HCT116 (cell line): Measurements from ENCODE around the gene ADGRL3. TPM values are rescaled to one million over a fixed set of nuclear protein-coding genes. Genes with fewer than 3 reads are reported as not detected.

ENCODE experiments used
- ATAC-seq: fragments of 200-7000 bp; cut with Tn5 transposase; 2 replicates; pipeline ENCODE4 v1.9.1; 2020; ENCODE audit warnings: mild to moderate bottlenecking, moderate library complexity
- BruUV-seq: library from RNA; stranded (reverse); fragments of 400-500 nt; replicated peaks from 2 replicates; lab custom pipeline; 2021; lab: Mats Ljungman, UMichigan
- CTCF ChIA-PET: fragments of 300-600 bp; sonication (Branson Sonifier 250); formaldehyde crosslinking; loops from one replicate; lab custom pipeline; 2021; ENCODE audit warnings: antibody characterized with exemption; lab: Charles Lee
- POLR2A ChIA-PET: fragments of 300-600, 350-600 bp; sonication (Branson Sonifier 250); formaldehyde crosslinking; loops from one replicate; lab custom pipeline; 2021; ENCODE audit warnings: antibody characterized with exemption; lab: Charles Lee
- RAD21 ChIA-PET, 2 experiments: fragments of 300-600 bp; sonication (Branson Sonifier 250); formaldehyde crosslinking; loops; one replicate each; lab custom pipeline; 2023; ENCODE audit warnings: low total read pairs in 2 of 2; ENCODE audit not compliant: uncharacterized antibody in 2 of 2, unreplicated experiment in 2 of 2, low non-redundant PET in 1 of 2; lab: Charles Lee
- DNase-seq: peaks from one replicate; pipeline ENCODE4 v3.0.0-alpha.2; 2010; ENCODE audit warnings: low read depth, low spot score
- H2AFZ ChIP-seq: fragments of 200-600 bp; shearing (Covaris generic), sonication (generic); 2 replicates; pipeline ENCODE4 v1.6.1; 2017; ENCODE audit warnings: low read depth, mixed run types, mixed read lengths, antibody characterized with exemption, low read length; ENCODE audit not compliant: poor library complexity, severe bottlenecking
- H3K27ac ChIP-seq: 2 replicates; pipeline ENCODE4 v1.5.1; 2012; ENCODE audit warnings: low read depth, low read length
- H3K27me3 ChIP-seq: fragments of 200-600 bp; sonication (generic); 2 replicates; pipeline ENCODE4 v1.6.1; 2016; ENCODE audit warnings: mixed run types, low read length, mixed read lengths; ENCODE audit not compliant: insufficient read depth
- H3K36me3 ChIP-seq, 2 experiments: fragments of 200-500 bp in 1 of 2; fragments of 200-600 bp in 1 of 2; sonication (Bioruptor generic) in 1 of 2; sonication (generic) in 1 of 2; 2 replicates each; pipeline versions ENCODE4 v1.5.1 to v1.6.1; 2014 to 2016; ENCODE audit warnings: low read length in 2 of 2, inconsistent platforms in 1 of 2, mixed read lengths in 1 of 2, mixed run types in 1 of 2; ENCODE audit not compliant: insufficient read depth in 2 of 2, control insufficient read depth in 1 of 2
- H3K4me1 ChIP-seq, 2 experiments: fragments of 200-600 bp in 1 of 2; sonication (generic) in 1 of 2; 2 replicates each; pipeline versions ENCODE4 v1.5.1 to v1.6.1; 2012 to 2017; ENCODE audit warnings: low read length in 2 of 2, inconsistent platforms in 1 of 2, mild to moderate bottlenecking in 1 of 2, mixed read lengths in 1 of 2, mixed run types in 1 of 2, moderate library complexity in 1 of 2; ENCODE audit not compliant: insufficient read depth in 2 of 2, control insufficient read depth in 1 of 2
- H3K4me2 ChIP-seq: fragments of 200-600 bp; sonication (generic); 2 replicates; pipeline ENCODE4 v1.6.1; 2017; ENCODE audit warnings: mixed run types, low read length, mixed read lengths
- H3K4me3 ChIP-seq, 2 experiments: fragments of 200-600 bp in 1 of 2; sonication (generic) in 1 of 2; replicated peaks in 1 of 2; 2 replicates each; pipeline ENCODE4 v1.5.1; 2011 to 2016; ENCODE audit warnings: low read length in 2 of 2, control low read depth in 1 of 2, low read depth in 1 of 2, mild to moderate bottlenecking in 1 of 2, mixed read lengths in 1 of 2, mixed run types in 1 of 2
- H3K79me2 ChIP-seq: fragments of 200-600 bp; sonication (generic); 2 replicates; pipeline ENCODE4 v1.6.1; 2017; ENCODE audit warnings: mild to moderate bottlenecking, mixed run types, low read length, moderate library complexity, mixed read lengths; ENCODE audit not compliant: insufficient read depth
- H3K9ac ChIP-seq: fragments of 200-600 bp; sonication (generic); 2 replicates; pipeline ENCODE4 v1.6.1; 2016; ENCODE audit warnings: low read length, mixed read lengths
- H3K9me2 ChIP-seq: fragments of 200-600 bp; sonication (generic), shearing (Covaris generic); 2 replicates; pipeline ENCODE4 v1.6.1; 2017; ENCODE audit warnings: mixed run types, mild to moderate bottlenecking, moderate library complexity; ENCODE audit not compliant: insufficient read depth
- H3K9me3 ChIP-seq, 2 experiments: fragments of 200-500 bp in 1 of 2; fragments of 200-600 bp in 1 of 2; sonication (Bioruptor generic) in 1 of 2; sonication (generic) in 1 of 2; 2 replicates each; pipeline ENCODE4 v1.6.1; 2014 to 2017; ENCODE audit warnings: low read length in 2 of 2, mixed read lengths in 2 of 2, inconsistent platforms in 1 of 2, low read depth in 1 of 2, mild to moderate bottlenecking in 1 of 2, mixed run types in 1 of 2, moderate library complexity in 1 of 2; ENCODE audit not compliant: control insufficient read depth in 1 of 2, insufficient read depth in 1 of 2
- H4K20me1 ChIP-seq: fragments of 200-600 bp; sonication (generic), shearing (Covaris generic); 2 replicates; pipeline ENCODE4 v1.6.1; 2017; ENCODE audit warnings: mixed run types, mild to moderate bottlenecking, moderate library complexity; ENCODE audit not compliant: insufficient read depth
- CBX3 ChIP-seq: IDR thresholded peaks from 2 replicates; pipeline ENCODE4 v1.6.1; 2012; ENCODE audit warnings: low read depth
- ELF1 ChIP-seq: IDR thresholded peaks from 2 replicates; pipeline ENCODE4 v1.6.1; 2012; ENCODE audit warnings: low read depth, borderline replicate concordance
- JUND ChIP-seq: IDR thresholded peaks from 2 replicates; pipeline ENCODE4 v1.6.1; 2012
- MAX ChIP-seq: IDR thresholded peaks from 2 replicates; pipeline ENCODE4 v1.6.1; 2012
- POLR2A ChIP-seq: IDR thresholded peaks from 2 replicates; pipeline ENCODE4 v1.7.0; 2011; ENCODE audit warnings: borderline replicate concordance; ENCODE audit not compliant: insufficient read depth, insufficient read length; ENCODE audit errors: extremely low read depth
- RAD21 ChIP-seq: IDR thresholded peaks from 2 replicates; pipeline ENCODE4 v1.6.1; 2012; ENCODE audit warnings: low read depth, mild to moderate bottlenecking
- SP1 ChIP-seq: IDR thresholded peaks from 2 replicates; pipeline ENCODE4 v1.6.1; 2012; ENCODE audit warnings: low read depth
- intact Hi-C: fragments of 100-400 bp; cut with micrococcal nuclease; formaldehyde crosslinking; loops from 2 replicates; pipeline ENCODE4 v1.10.0; 2022
- total RNA-seq: library from RNA; stranded (reverse); gene quantifications from one replicate; pipeline ENCODE4 v1.2.1, GENCODE V29; 2021; ENCODE audit not compliant: unreplicated experiment

The ADGRL3 gene
- total RNA-seq, 1 experiment from 2014 or later, result not detected

GRCh38 chr4:61996943-61997342 lies 796.8 kb downstream of the ADGRL3 start:
- CTCF ChIA-PET, result no interaction called here
- no peaks in the 10 kb centered on the region for H3K27me3 ChIP-seq
- RAD21 ChIA-PET, result no interaction called here
- H3K27ac ChIP-seq, result no peak overlapping the region
- POLR2A ChIA-PET, result no interaction called here
- H3K9ac ChIP-seq, result no peak overlapping the region
- BruUV-seq, result no TSS peak
- H3K4me1 ChIP-seq, result no peaks in the 10 kb centered on the region
- TF ChIP-seq CBX3 (no peak), POLR2A (no peak), RAD21 (no peak)
- H3K36me3 ChIP-seq, result no peaks in the 10 kb centered on the region
- intact Hi-C loops, result no loop called here
- no peak overlapping the region for H2AFZ ChIP-seq
- ATAC-seq (no peak), DNase-seq (no peak)
- H3K4me2 ChIP-seq, result no peak overlapping the region
- no peak overlapping the region for H3K4me3 ChIP-seq
- peaks cover 5 to 16% of the 10 kb centered on the region in 2 experiments; a peak in 2 of 4 replicates for H3K9me3 ChIP-seq
- H3K9me2 ChIP-seq, result no peaks in the 10 kb centered on the region
- H3K79me2 ChIP-seq, result no peaks in the 10 kb centered on the region
- H4K20me1 ChIP-seq, result no peaks in the 10 kb centered on the region

- H2AFZ ChIP-seq, result no peak overlapping the region
- H3K4me3 ChIP-seq, result no peak overlapping the region
- H3K9me2 ChIP-seq, result no peaks in the 10 kb centered on the region
- H3K4me1 ChIP-seq, result no peaks in the 10 kb centered on the region
- H3K36me3 ChIP-seq, result no peaks in the 10 kb centered on the region
- ATAC-seq, result no peak
- H3K9ac ChIP-seq, result no peak overlapping the region
- peaks cover 5 to 13% of the 10 kb centered on the region in 2 experiments; a peak in 2 of 4 replicates for H3K9me3 ChIP-seq
- H4K20me1 ChIP-seq, result no peaks in the 10 kb centered on the region
- POLR2A ChIA-PET, result no interaction called here
- no TSS peak for BruUV-seq
- H3K27me3 ChIP-seq, result no peaks in the 10 kb centered on the region
- intact Hi-C loops, result no loop called here
- H3K27ac ChIP-seq, result no peak overlapping the region
- H3K79me2 ChIP-seq, result no peaks in the 10 kb centered on the region
- RAD21 ChIA-PET, result no interaction called here
- TF ChIP-seq SP1 (no peak), JUND (no peak), ELF1 (no peak), MAX (no peak)
- no peak for DNase-seq
- CTCF ChIA-PET, result no interaction called here
- no peak overlapping the region for H3K4me2 ChIP-seq
Measured at GRCh38 chr4:61997831-61998230, 797.7 kb downstream of the ADGRL3 start.
